CD1c-positive myeloid dendritic cell (primary cell): ENCODE results near the gene CPB2.

Experiments
- DNase-seq: peaks from one replicate; pipeline ENCODE4 v3.0.0-alpha.2; 2016; ENCODE audit errors: extremely low spot score

The CPB2 gene

GRCh38 chr13:46126552-46127357, 21.9 kb upstream of the CPB2 start:
- peak; percentile 72 for DNase-seq

GRCh38 chr13:46126056-46126455, 21.2 kb upstream of the CPB2 start:
- DNase-seq = no peak

- DNase-seq = peak; percentile 27
Observed at GRCh38 chr13:46124967-46125933, 20.4 kb upstream of the CPB2 start.

GRCh38 chr13:46124531-46124966, 19.7 kb upstream of the CPB2 start:
- peak; percentile 75 for DNase-seq

- DNase-seq = no peak
Observed at GRCh38 chr13:46122304-46122703, 17.5 kb upstream of the CPB2 start.

- no peak for DNase-seq
Observed at GRCh38 chr13:46121597-46122163, 16.8 kb upstream of the CPB2 start.

- DNase-seq = no peak
Observed at GRCh38 chr13:46121033-46121432, 16.2 kb upstream of the CPB2 start.

- DNase-seq = no peak
Observed at GRCh38 chr13:46119883-46120614, 15.2 kb upstream of the CPB2 start.

GRCh38 chr13:46116653-46117502, 12.0 kb upstream of the CPB2 start:
- no peak for DNase-seq

GRCh38 chr13:46114613-46115012, 9.8 kb upstream of the CPB2 start:
- DNase-seq = peak; percentile 62

GRCh38 chr13:46113596-46113995, 8.8 kb upstream of the CPB2 start:
- DNase-seq = peak; percentile 69

- DNase-seq = no peak
Observed at GRCh38 chr13:46111151-46111550, 6.3 kb upstream of the CPB2 start.

- no peak for DNase-seq
Observed at GRCh38 chr13:46109451-46109850, 4.6 kb upstream of the CPB2 start.

- no peak for DNase-seq
Observed at GRCh38 chr13:46106839-46107371, 2.1 kb upstream of the CPB2 start.

GRCh38 chr13:46103037-46103436, 1.8 kb downstream of the CPB2 start:
- no peak for DNase-seq

- no peak for DNase-seq
Observed at GRCh38 chr13:46102255-46102605, 2.6 kb downstream of the CPB2 start.

GRCh38 chr13:46101484-46102254, 3.2 kb downstream of the CPB2 start:
- peak; percentile 56 for DNase-seq

- DNase-seq = no peak
Observed at GRCh38 chr13:46101002-46101401, 3.8 kb downstream of the CPB2 start.

GRCh38 chr13:46100191-46100815, 4.5 kb downstream of the CPB2 start:
- DNase-seq = peak; percentile 61
